Panc1 (cell line): Measurements from ENCODE around the gene SIRPG. TPM values are rescaled to one million over a fixed set of nuclear protein-coding genes. Genes with fewer than 3 reads are reported as not detected.
"Not testable (repeated sequence)": the region's sequence is repeated elsewhere in the genome, so short reads cannot be mapped to it uniquely, and the experiment has no call there.

Source experiments
- ATAC-seq: fragments of 200-7000 bp; cut with Tn5 transposase; 2 replicates; pipeline ENCODE4 v1.9.1; 2020; ENCODE audit warnings: mild to moderate bottlenecking, moderate library complexity
- BruUV-seq: library from RNA; stranded (reverse); fragments of 400-500 nt; replicated peaks from 2 replicates; lab custom pipeline; 2021; lab: Mats Ljungman, UMichigan
- CTCF ChIA-PET: fragments of 300-600 bp; sonication (Branson Sonifier 250); formaldehyde crosslinking; loops from one replicate; lab custom pipeline; 2022; ENCODE audit warnings: antibody characterized with exemption; lab: Charles Lee
- POLR2A ChIA-PET: fragments of 300-600 bp; sonication (Branson Sonifier 250); formaldehyde crosslinking; loops from one replicate; lab custom pipeline; 2022; ENCODE audit warnings: antibody characterized with exemption; lab: Charles Lee
- DNase-seq: peaks from one replicate; pipeline ENCODE4 v3.0.0-alpha.2; 2010; ENCODE audit warnings: low read depth, low spot score
- H3K27ac ChIP-seq: 2 replicates; pipeline ENCODE4 v1.5.1; 2011; ENCODE audit warnings: mild to moderate bottlenecking, low read length, inconsistent platforms
- H3K27me3 ChIP-seq: fragments of 200-500 bp; sonication (Bioruptor generic); 2 replicates; pipeline ENCODE4 v1.6.0; 2014; ENCODE audit warnings: low read length, inconsistent platforms; ENCODE audit not compliant: control insufficient read depth, insufficient read depth
- H3K36me3 ChIP-seq: fragments of 200-500 bp; sonication (Bioruptor generic); 2 replicates; pipeline ENCODE4 v1.5.1; 2014; ENCODE audit warnings: inconsistent platforms, mild to moderate bottlenecking, low read length, moderate library complexity; ENCODE audit not compliant: control insufficient read depth, insufficient read depth
- H3K4me1 ChIP-seq: 2 replicates; pipeline ENCODE4 v1.5.1; 2011; ENCODE audit warnings: inconsistent platforms, mild to moderate bottlenecking, low read length, moderate library complexity; ENCODE audit not compliant: control insufficient read depth, insufficient read depth
- H3K4me3 ChIP-seq, 2 experiments: 2 replicates each; pipeline ENCODE4 v1.5.1; 2011 to 2012; ENCODE audit warnings: low read depth in 2 of 2, low read length in 2 of 2, mild to moderate bottlenecking in 2 of 2, inconsistent platforms in 1 of 2, moderate library complexity in 1 of 2
- H3K9me3 ChIP-seq: fragments of 200-500 bp; sonication (Bioruptor generic); 2 replicates; pipeline ENCODE4 v1.5.1; 2014; ENCODE audit warnings: low read depth, mild to moderate bottlenecking, inconsistent platforms, low read length, moderate library complexity; ENCODE audit not compliant: control insufficient read depth, insufficient read depth
- POLR2AphosphoS5 ChIP-seq: IDR thresholded peaks from 2 replicates; pipeline ENCODE4 v1.6.1; 2012; ENCODE audit warnings: mild to moderate bottlenecking, low read depth, low read length, moderate library complexity
- SIN3A ChIP-seq: IDR thresholded peaks from 2 replicates; pipeline ENCODE4 v1.6.1; 2012; ENCODE audit warnings: low read depth, mild to moderate bottlenecking, low read length, moderate library complexity, borderline replicate concordance; ENCODE audit not compliant: insufficient read depth
- TCF7L2 ChIP-seq: IDR thresholded peaks from 2 replicates; pipeline ENCODE4 v1.6.1; 2011; ENCODE audit warnings: mild to moderate bottlenecking, low read depth, low read length, inconsistent platforms
- in situ Hi-C: cut with HindIII; loops from 2 replicates; pipeline ENCODE4 v1.10.0; 2016; ENCODE audit warnings: low sequenced_read_pairs, low pct_unique_long_range_greater_than_20kb
- intact Hi-C: fragments of 100-400 bp; cut with micrococcal nuclease; formaldehyde crosslinking; loops from one replicate; pipeline ENCODE4 v1.10.0; 2022; ENCODE audit not compliant: unreplicated experiment
- total RNA-seq: library from RNA; stranded (reverse); gene quantifications from one replicate; pipeline ENCODE4 v1.2.1, GENCODE V29; 2021; ENCODE audit not compliant: unreplicated experiment
- TF ChIP-seq, protein P1 (sequence below), 2 experiments: IDR thresholded peaks; 2 replicates each; pipeline ENCODE4 v1.6.1; 2011 to 2012; ENCODE audit warnings: low read depth in 2 of 2, control low read depth in 1 of 2, low read length in 1 of 2, mild to moderate bottlenecking in 1 of 2, moderate library complexity in 1 of 2; ENCODE audit not compliant: insufficient read depth in 1 of 2
- TF ChIP-seq, protein P2 (sequence below): fragments of 450-650 bp; IDR thresholded peaks from 2 replicates; pipeline ENCODE4 v1.5.1; 2017; ENCODE audit warnings: mild to moderate bottlenecking

The SIRPG gene
- total RNA-seq, 1 experiment from 2014 or later = not detected

DNA sequence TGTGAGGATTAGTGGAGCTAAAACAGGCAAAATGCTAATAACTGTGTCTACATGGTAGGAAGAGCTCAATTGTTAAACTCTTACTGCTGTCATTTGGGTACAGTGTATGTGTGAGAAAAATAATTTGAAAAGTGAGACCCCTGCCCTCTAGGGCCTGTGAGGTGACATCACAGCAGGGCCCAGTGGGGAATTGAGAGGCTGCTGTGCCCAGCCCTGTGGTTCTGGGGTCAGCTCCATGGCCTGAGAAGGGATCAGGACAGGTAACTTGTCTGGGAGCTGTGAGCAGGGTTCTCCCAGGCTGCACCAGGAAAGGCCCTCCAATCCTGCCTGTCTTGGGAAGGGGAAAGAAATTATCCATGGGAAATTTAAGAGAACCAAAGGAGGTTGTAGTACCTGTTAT is 39.1 kb downstream of the SIRPG start:
- Histone ChIP-seq H3K27ac (no peak overlapping the region), H3K9me3 (no peaks in the 10 kb centered on the region), H3K4me1 (no peaks in the 10 kb centered on the region), H3K4me3 (no peak overlapping the region), H3K36me3 (no peaks in the 10 kb centered on the region), H3K27me3 (no peaks in the 10 kb centered on the region; the same call in 1 of the 2 replicates)
- ATAC-seq (no peak), DNase-seq (no peak)
- ChIA-PET POLR2A (no interaction called here), CTCF (no interaction called here)
- TF ChIP-seq, protein P1, sequence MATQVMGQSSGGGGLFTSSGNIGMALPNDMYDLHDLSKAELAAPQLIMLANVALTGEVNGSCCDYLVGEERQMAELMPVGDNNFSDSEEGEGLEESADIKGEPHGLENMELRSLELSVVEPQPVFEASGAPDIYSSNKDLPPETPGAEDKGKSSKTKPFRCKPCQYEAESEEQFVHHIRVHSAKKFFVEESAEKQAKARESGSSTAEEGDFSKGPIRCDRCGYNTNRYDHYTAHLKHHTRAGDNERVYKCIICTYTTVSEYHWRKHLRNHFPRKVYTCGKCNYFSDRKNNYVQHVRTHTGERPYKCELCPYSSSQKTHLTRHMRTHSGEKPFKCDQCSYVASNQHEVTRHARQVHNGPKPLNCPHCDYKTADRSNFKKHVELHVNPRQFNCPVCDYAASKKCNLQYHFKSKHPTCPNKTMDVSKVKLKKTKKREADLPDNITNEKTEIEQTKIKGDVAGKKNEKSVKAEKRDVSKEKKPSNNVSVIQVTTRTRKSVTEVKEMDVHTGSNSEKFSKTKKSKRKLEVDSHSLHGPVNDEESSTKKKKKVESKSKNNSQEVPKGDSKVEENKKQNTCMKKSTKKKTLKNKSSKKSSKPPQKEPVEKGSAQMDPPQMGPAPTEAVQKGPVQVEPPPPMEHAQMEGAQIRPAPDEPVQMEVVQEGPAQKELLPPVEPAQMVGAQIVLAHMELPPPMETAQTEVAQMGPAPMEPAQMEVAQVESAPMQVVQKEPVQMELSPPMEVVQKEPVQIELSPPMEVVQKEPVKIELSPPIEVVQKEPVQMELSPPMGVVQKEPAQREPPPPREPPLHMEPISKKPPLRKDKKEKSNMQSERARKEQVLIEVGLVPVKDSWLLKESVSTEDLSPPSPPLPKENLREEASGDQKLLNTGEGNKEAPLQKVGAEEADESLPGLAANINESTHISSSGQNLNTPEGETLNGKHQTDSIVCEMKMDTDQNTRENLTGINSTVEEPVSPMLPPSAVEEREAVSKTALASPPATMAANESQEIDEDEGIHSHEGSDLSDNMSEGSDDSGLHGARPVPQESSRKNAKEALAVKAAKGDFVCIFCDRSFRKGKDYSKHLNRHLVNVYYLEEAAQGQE (IDR thresholded peaks at IDR 0.05; ENCODE audit: insufficient read depth in 1 of 2, low read depth in 2 of 2, low read length in 1 of 2) = no peak
- TF ChIP-seq, protein P2, sequence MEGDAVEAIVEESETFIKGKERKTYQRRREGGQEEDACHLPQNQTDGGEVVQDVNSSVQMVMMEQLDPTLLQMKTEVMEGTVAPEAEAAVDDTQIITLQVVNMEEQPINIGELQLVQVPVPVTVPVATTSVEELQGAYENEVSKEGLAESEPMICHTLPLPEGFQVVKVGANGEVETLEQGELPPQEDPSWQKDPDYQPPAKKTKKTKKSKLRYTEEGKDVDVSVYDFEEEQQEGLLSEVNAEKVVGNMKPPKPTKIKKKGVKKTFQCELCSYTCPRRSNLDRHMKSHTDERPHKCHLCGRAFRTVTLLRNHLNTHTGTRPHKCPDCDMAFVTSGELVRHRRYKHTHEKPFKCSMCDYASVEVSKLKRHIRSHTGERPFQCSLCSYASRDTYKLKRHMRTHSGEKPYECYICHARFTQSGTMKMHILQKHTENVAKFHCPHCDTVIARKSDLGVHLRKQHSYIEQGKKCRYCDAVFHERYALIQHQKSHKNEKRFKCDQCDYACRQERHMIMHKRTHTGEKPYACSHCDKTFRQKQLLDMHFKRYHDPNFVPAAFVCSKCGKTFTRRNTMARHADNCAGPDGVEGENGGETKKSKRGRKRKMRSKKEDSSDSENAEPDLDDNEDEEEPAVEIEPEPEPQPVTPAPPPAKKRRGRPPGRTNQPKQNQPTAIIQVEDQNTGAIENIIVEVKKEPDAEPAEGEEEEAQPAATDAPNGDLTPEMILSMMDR = no peak
- TF ChIP-seq POLR2AphosphoS5 (no peak), SIN3A (no peak), TCF7L2 (no peak)
- no TSS peak for BruUV-seq
- intact Hi-C loops (no loop called here), in situ Hi-C loops (no loop called here)

DNA sequence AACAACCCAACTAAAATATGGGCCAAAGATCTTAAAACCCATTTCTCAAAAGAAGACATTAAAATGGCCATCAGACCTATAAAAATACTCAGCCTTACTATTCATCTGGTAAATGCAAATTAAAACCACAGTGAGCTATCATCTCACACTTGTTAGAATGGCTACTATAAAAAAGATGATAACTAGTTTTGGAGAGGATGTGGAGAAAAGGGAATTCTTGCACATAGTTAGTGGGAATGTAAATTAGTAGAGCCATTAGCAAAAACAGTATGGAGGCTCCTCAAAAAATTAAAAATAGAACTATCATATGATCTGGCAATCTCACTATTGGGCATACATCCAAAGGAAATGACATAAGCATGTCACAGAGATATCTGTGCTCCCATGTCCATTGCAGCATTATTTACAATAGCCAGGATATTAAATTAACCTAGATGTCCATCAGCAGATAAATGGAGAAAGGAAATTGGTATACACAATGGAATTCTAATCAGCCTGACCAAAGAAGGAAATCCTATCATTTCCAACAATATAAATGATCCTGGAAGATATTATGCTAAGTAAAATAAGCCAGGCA is 40.6 kb downstream of the SIRPG start:
- intact Hi-C loops = no loop called here

DNA sequence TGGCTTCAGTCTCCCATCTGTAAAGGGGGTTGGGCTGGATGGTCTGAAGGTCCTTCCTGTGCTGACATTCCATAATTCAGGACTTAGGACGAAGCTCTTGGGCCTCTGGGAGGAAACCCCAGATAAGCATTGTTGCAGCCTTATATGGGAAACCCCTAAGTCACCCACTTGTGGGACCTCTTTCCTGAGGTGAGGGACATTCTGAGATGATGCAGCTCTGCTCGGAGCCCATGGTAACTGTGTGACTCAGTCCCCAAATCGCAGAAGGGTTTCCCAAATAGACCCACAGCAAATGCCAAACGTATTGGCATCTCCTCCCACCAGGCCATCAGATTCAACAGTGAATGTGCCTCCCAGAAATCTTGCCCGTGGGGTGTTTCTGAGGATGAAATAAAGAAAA is 47.2 kb downstream of the SIRPG start:
- H3K9me3 ChIP-seq, H3K4me1 ChIP-seq, BruUV-seq, H3K36me3 ChIP-seq, H3K27ac ChIP-seq, H3K27me3 ChIP-seq, H3K4me3 ChIP-seq, CTCF ChIA-PET, ATAC-seq, POLR2A ChIA-PET, intact Hi-C loops, in situ Hi-C loops, DNase-seq: not testable (repeated sequence)

More for the DNA sequence above, 40.6 kb downstream of the SIRPG start:
- Histone ChIP-seq H3K36me3 (no peaks in the 10 kb centered on the region), H3K4me1 (no peaks in the 10 kb centered on the region), H3K27ac (no peak overlapping the region), H3K9me3 (no peaks in the 10 kb centered on the region), H3K4me3 (no peak overlapping the region), H3K27me3 (no peaks in the 10 kb centered on the region; the same call in 1 of the 2 replicates)
- ChIA-PET POLR2A (no interaction called here), CTCF (no interaction called here)
- in situ Hi-C loops = no loop called here
- DNase-seq = no peak
- BruUV-seq = no TSS peak
- no peak for ATAC-seq
- TF ChIP-seq, protein P1 (IDR thresholded peaks at IDR 0.05; ENCODE audit: insufficient read depth in 1 of 2, low read depth in 2 of 2, low read length in 1 of 2) = no peak
- TF ChIP-seq, protein P2 = no peak
- TF ChIP-seq SIN3A (no peak), TCF7L2 (no peak), POLR2AphosphoS5 (no peak)
